ENCODE data around the gene BTK.

BTK gene

DNA sequence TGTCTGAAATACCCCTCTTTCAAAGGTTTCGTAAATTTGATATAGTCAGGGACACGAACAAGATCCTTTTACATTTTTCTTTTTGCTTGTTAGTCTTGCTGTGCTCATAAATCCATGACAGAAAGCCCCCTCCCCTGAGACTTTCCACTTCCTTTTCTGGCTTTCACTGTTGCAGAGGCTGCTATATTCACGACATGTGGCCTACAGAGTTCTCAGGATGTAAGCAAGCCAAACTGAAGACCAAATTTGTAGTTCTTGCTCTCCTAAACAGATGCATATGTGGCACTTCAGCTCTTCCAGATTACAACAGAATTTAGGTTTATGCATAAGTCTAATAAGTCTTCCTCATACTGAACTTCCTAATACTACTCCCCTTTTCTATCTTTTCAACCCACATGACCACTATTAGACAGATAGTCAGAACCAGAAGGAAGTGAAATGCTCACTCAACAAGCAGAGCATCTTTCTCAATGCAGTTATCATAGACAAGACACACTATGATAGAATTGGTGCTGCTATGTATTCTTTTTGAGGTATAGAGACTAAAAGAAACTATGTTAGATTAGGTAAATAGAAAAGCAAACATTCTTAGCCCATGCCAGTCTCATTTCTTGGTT is 15.0 kb downstream of the BTK start:
- Histone ChIP-seq H3K4ac (ENCODE audit: low read length) (no peak overlapping the region), H3K23ac (ENCODE audit: low read depth, low read length, poor library complexity) (no peak overlapping the region), H2BK120ac (ENCODE audit: low read depth, low read length) (no peak overlapping the region), H2BK15ac (ENCODE audit: low read length) (no peak overlapping the region), H2AFZ (ENCODE audit: low read length) (peak overlapping the region; percentile 72), H3K9ac (ENCODE audit: low read depth, low read length, poor library complexity) (no peak overlapping the region), H3K79me1 (ENCODE audit: low read depth, low read length) (no peaks in the 10 kb centered on the region), H2BK12ac (ENCODE audit: low read length) (no peak overlapping the region), H2AK5ac (ENCODE audit: low read depth, low read length) (no peak overlapping the region), H3K36me3 (replicated peaks in 1 of 2; ENCODE audit: control insufficient read depth in 2 of 2, insufficient read depth in 2 of 2, low read length in 2 of 2) (no peaks in the 10 kb centered on the region), H3K4me3 (ENCODE audit: low read length in 2 of 2) (no peak overlapping the region), H3K4me2 (ENCODE audit: insufficient read depth, low read length, poor library complexity, severe bottlenecking) (no peak overlapping the region), H3K18ac (ENCODE audit: low read length) (no peak overlapping the region), H3K27ac (replicated peaks; ENCODE audit: low read length) (no peak overlapping the region), H4K8ac (ENCODE audit: low read depth, low read length) (no peak overlapping the region), H2BK5ac (ENCODE audit: low read length) (no peak overlapping the region), H3K14ac (ENCODE audit: low read length) (no peak overlapping the region), H4K91ac (ENCODE audit: low read depth, low read length, poor library complexity) (no peak overlapping the region), H3K27me3 (ENCODE audit: control insufficient read depth in 3 of 3, insufficient read depth in 3 of 3, low read depth in 1 of 3, low read length in 3 of 3) (peaks cover 0 to 11% (median 0%) of the 10 kb centered on the region in 3 experiments), H3K4me1 (ENCODE audit: control insufficient read depth in 2 of 2, insufficient read depth in 1 of 2, low read depth in 1 of 2, low read length in 2 of 2) (peaks cover 0 to 2% of the 10 kb centered on the region in 2 donors), H3K9me3 (replicated peaks in 1 of 2; ENCODE audit: control insufficient read depth in 2 of 2, insufficient read depth in 1 of 2, low read depth in 1 of 2, low read length in 2 of 2) (no peaks in the 10 kb centered on the region)
- DNase-seq (ENCODE audit: low spot score): no peak
- WGBS, 2 donors (ENCODE audit: extremely low coverage in 2 of 2, insufficient read length in 2 of 2, insufficient replicate concordance in 1 of 2): no CpG with 5 or more reads among the region's 3 CpGs

- Histone ChIP-seq H2AK5ac (ENCODE audit: low read depth, low read length) (no peak overlapping the region), H3K23ac (ENCODE audit: low read depth, low read length, poor library complexity) (no peak overlapping the region), H4K91ac (ENCODE audit: low read depth, low read length, poor library complexity) (no peak overlapping the region), H3K4me2 (ENCODE audit: insufficient read depth, low read length, poor library complexity, severe bottlenecking) (no peak overlapping the region), H3K14ac (ENCODE audit: low read length) (no peak overlapping the region), H3K36me3 (replicated peaks in 1 of 2; ENCODE audit: control insufficient read depth in 2 of 2, insufficient read depth in 2 of 2, low read length in 2 of 2) (no peaks in the 10 kb centered on the region), H4K8ac (ENCODE audit: low read depth, low read length) (no peak overlapping the region), H3K9ac (ENCODE audit: low read depth, low read length, poor library complexity) (no peak overlapping the region), H2AFZ (ENCODE audit: low read length) (no peak overlapping the region), H3K4me1 (ENCODE audit: control insufficient read depth in 2 of 2, insufficient read depth in 1 of 2, low read depth in 1 of 2, low read length in 2 of 2) (peaks cover 0 to 2% of the 10 kb centered on the region in 2 donors), H3K27me3 (ENCODE audit: control insufficient read depth in 3 of 3, insufficient read depth in 3 of 3, low read depth in 1 of 3, low read length in 3 of 3) (peaks cover 0 to 6% (median 0%) of the 10 kb centered on the region in 3 experiments), H3K9me3 (replicated peaks in 1 of 2; ENCODE audit: control insufficient read depth in 2 of 2, insufficient read depth in 1 of 2, low read depth in 1 of 2, low read length in 2 of 2) (no peaks in the 10 kb centered on the region), H3K18ac (ENCODE audit: low read length) (no peak overlapping the region), H3K4ac (ENCODE audit: low read length) (no peak overlapping the region), H2BK120ac (ENCODE audit: low read depth, low read length) (no peak overlapping the region), H3K27ac (replicated peaks; ENCODE audit: low read length) (no peak overlapping the region), H2BK15ac (ENCODE audit: low read length) (no peak overlapping the region), H3K79me1 (ENCODE audit: low read depth, low read length) (no peaks in the 10 kb centered on the region), H2BK5ac (ENCODE audit: low read length) (no peak overlapping the region), H2BK12ac (ENCODE audit: low read length) (no peak overlapping the region), H3K4me3 (ENCODE audit: low read length in 2 of 2) (no peak overlapping the region)
- 100% methylated on average over 2 to 3 of the region's 6 CpGs for WGBS, 2 donors (ENCODE audit: extremely low coverage in 2 of 2, insufficient read length in 2 of 2, insufficient replicate concordance in 1 of 2)
- no peak for DNase-seq (ENCODE audit: low spot score)
These were observed 16.3 kb downstream of the BTK start for GRCh38 chrX:101369687-101370086.

GRCh38 chrX:101368800-101369199 is 17.2 kb downstream of the BTK start:
- no peak overlapping the region for H4K91ac ChIP-seq (ENCODE audit: low read depth, low read length, poor library complexity)
- H3K23ac ChIP-seq (ENCODE audit: low read depth, low read length, poor library complexity): no peak overlapping the region
- no peaks in the 10 kb centered on the region for H3K79me1 ChIP-seq (ENCODE audit: low read depth, low read length)
- peaks cover 0 to 2% (median 0%) of the 10 kb centered on the region in 3 experiments for H3K27me3 ChIP-seq (ENCODE audit: control insufficient read depth in 3 of 3, insufficient read depth in 3 of 3, low read depth in 1 of 3, low read length in 3 of 3)
- no peak overlapping the region for H3K4me2 ChIP-seq (ENCODE audit: insufficient read depth, low read length, poor library complexity, severe bottlenecking)
- no peak overlapping the region for H3K4ac ChIP-seq (ENCODE audit: low read length)
- H2AFZ ChIP-seq (ENCODE audit: low read length): no peak overlapping the region
- H3K9me3 ChIP-seq (replicated peaks in 1 of 2; ENCODE audit: control insufficient read depth in 2 of 2, insufficient read depth in 1 of 2, low read depth in 1 of 2, low read length in 2 of 2): no peaks in the 10 kb centered on the region
- DNase-seq (ENCODE audit: low spot score): no peak
- H3K4me3 ChIP-seq (ENCODE audit: low read length in 2 of 2): no peak overlapping the region
- no peak overlapping the region for H4K8ac ChIP-seq (ENCODE audit: low read depth, low read length)
- H2BK120ac ChIP-seq (ENCODE audit: low read depth, low read length): no peak overlapping the region
- no peak overlapping the region for H2BK5ac ChIP-seq (ENCODE audit: low read length)
- H3K18ac ChIP-seq (ENCODE audit: low read length): no peak overlapping the region
- no peak overlapping the region for H3K9ac ChIP-seq (ENCODE audit: low read depth, low read length, poor library complexity)
- no peaks in the 10 kb centered on the region for H3K36me3 ChIP-seq (replicated peaks in 1 of 2; ENCODE audit: control insufficient read depth in 2 of 2, insufficient read depth in 2 of 2, low read length in 2 of 2)
- no peak overlapping the region for H2AK5ac ChIP-seq (ENCODE audit: low read depth, low read length)
- H3K27ac ChIP-seq (replicated peaks; ENCODE audit: low read length): no peak overlapping the region
- no peak overlapping the region for H2BK15ac ChIP-seq (ENCODE audit: low read length)
- H3K4me1 ChIP-seq (ENCODE audit: control insufficient read depth in 2 of 2, insufficient read depth in 1 of 2, low read depth in 1 of 2, low read length in 2 of 2): peaks cover 0 to 2% of the 10 kb centered on the region in 2 donors
- no peak overlapping the region for H3K14ac ChIP-seq (ENCODE audit: low read length)
- H2BK12ac ChIP-seq (ENCODE audit: low read length): no peak overlapping the region

DNA sequence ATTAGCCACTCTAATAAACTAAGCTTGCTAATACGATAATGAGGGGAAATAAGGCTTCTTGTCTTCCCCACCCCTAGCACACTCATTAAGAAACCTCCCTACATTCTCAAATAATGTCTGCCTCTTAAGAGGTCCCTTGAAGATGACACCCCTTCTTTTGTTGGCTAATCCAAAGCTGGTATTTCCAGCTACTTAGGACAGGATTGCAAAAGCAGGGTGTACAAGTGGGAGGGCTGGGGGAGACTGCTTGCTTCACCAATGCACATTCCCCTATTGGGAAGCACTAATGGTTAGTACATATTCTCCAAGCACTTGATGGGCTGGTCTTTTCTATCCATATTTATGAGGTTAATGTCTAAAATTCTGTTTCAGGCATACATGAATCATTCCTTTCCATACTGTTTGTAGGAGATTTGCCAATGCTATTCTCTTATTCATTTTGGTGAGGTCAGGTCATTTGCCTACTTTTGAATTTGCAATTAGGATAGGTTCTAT is 20.6 kb downstream of the BTK start:
- Histone ChIP-seq H2BK15ac (ENCODE audit: low read length) (no peak overlapping the region), H3K23ac (ENCODE audit: low read depth, low read length, poor library complexity) (no peak overlapping the region), H3K27ac (replicated peaks; ENCODE audit: low read length) (no peak overlapping the region), H3K9ac (ENCODE audit: low read depth, low read length, poor library complexity) (no peak overlapping the region), H2BK12ac (ENCODE audit: low read length) (no peak overlapping the region), H3K79me1 (ENCODE audit: low read depth, low read length) (no peaks in the 10 kb centered on the region), H3K14ac (ENCODE audit: low read length) (no peak overlapping the region), H3K9me3 (replicated peaks in 1 of 2; ENCODE audit: control insufficient read depth in 2 of 2, insufficient read depth in 1 of 2, low read depth in 1 of 2, low read length in 2 of 2) (no peaks in the 10 kb centered on the region), H3K4me1 (ENCODE audit: control insufficient read depth in 2 of 2, insufficient read depth in 1 of 2, low read depth in 1 of 2, low read length in 2 of 2) (no peaks in the 10 kb centered on the region), H2BK5ac (ENCODE audit: low read length) (no peak overlapping the region), H2AFZ (ENCODE audit: low read length) (no peak overlapping the region), H2AK5ac (ENCODE audit: low read depth, low read length) (no peak overlapping the region), H2BK120ac (ENCODE audit: low read depth, low read length) (no peak overlapping the region), H3K4ac (ENCODE audit: low read length) (no peak overlapping the region), H3K4me3 (ENCODE audit: low read length in 2 of 2) (no peak overlapping the region), H3K18ac (ENCODE audit: low read length) (no peak overlapping the region), H3K27me3 (ENCODE audit: control insufficient read depth in 3 of 3, insufficient read depth in 3 of 3, low read depth in 1 of 3, low read length in 3 of 3) (peaks cover 0 to 2% (median 0%) of the 10 kb centered on the region in 3 experiments), H3K4me2 (ENCODE audit: insufficient read depth, low read length, poor library complexity, severe bottlenecking) (no peak overlapping the region), H4K91ac (ENCODE audit: low read depth, low read length, poor library complexity) (no peak overlapping the region), H3K36me3 (replicated peaks in 1 of 2; ENCODE audit: control insufficient read depth in 2 of 2, insufficient read depth in 2 of 2, low read length in 2 of 2) (no peaks in the 10 kb centered on the region), H4K8ac (ENCODE audit: low read depth, low read length) (no peak overlapping the region)
- no peak for DNase-seq (ENCODE audit: low spot score)
- no CpG with 5 or more reads among the region's 1 CpG for WGBS, 2 donors (ENCODE audit: extremely low coverage in 2 of 2, insufficient read length in 2 of 2, insufficient replicate concordance in 1 of 2)
